ENCODE results near the gene ATP5PO.

GRCh38 chr21:33869873-33870272 lies 45.7 kb downstream of the ATP5PO start:
- no peak for TF ChIP-seq CTCF (optimal IDR thresholded peaks at IDR 0.05 in 1 of 3, IDR thresholded peaks at IDR 0.05 in 1 of 3, conservative IDR thresholded peaks at IDR 0.05 in 1 of 3; ENCODE audit: extremely low read depth in 1 of 3, insufficient read depth in 2 of 3, low read length in 3 of 3)
- TF ChIP-seq EZH2 (IDR thresholded peaks at IDR 0.05; ENCODE audit: low read length), result no peak
